ENCODE data around the gene GOLGA3. TPM values are rescaled to one million over a fixed set of nuclear protein-coding genes. Genes with fewer than 3 reads are reported as not detected.
"Not testable (repeated sequence)": the region's sequence is repeated elsewhere in the genome, so short reads cannot be mapped to it uniquely, and the experiment has no call there.

GOLGA3 gene
- total and polyA plus RNA-seq, 3 donors from 2014 or later: 30.4 to 95.2 (median 72.3) TPM

GRCh38 chr12:132797820-132798570, 30.7 kb downstream of the GOLGA3 start:
- TF ChIP-seq POLR2A (IDR thresholded peaks at IDR 0.05): no peak
- no peak for TF ChIP-seq CTCF (IDR thresholded peaks at IDR 0.05)
- no peaks in the 10 kb centered on the region for H3K27me3 ChIP-seq
- H3K4me3 ChIP-seq: no peak overlapping the region
- DNase-seq: no peak
- intact Hi-C loops (cut with DNase I; ENCODE audit: low total_unique reads): no loop called here
- WGBS, 2 donors: 93 to 94% methylated on average over 23 to 24 of the region's 24 CpGs
- H3K27ac ChIP-seq: no peak overlapping the region
- H3K4me1 ChIP-seq: no peaks in the 10 kb centered on the region
- H3K9me3 ChIP-seq: no peaks in the 10 kb centered on the region
- no peaks in the 10 kb centered on the region for H3K36me3 ChIP-seq (ENCODE audit: low read depth, missing control alignments)

- Histone ChIP-seq H3K36me3 (ENCODE audit: low read depth, missing control alignments) (no peaks in the 10 kb centered on the region), H3K27ac (no peak overlapping the region), H3K9me3 (no peaks in the 10 kb centered on the region), H3K4me3 (no peak overlapping the region), H3K27me3 (no peaks in the 10 kb centered on the region), H3K4me1 (no peaks in the 10 kb centered on the region)
- TF ChIP-seq POLR2A (IDR thresholded peaks at IDR 0.05) (no peak), CTCF (IDR thresholded peaks at IDR 0.05) (no peak)
- intact Hi-C loops (cut with DNase I; ENCODE audit: low total_unique reads): no loop called here
- DNase-seq: no peak
- 92 to 94% methylated on average over 14 of the region's 14 CpGs for WGBS, 2 donors
Observed at GRCh38 chr12:132795847-132796246, 32.8 kb downstream of the GOLGA3 start.

- H3K27ac ChIP-seq; intact Hi-C loops (cut with DNase I; ENCODE audit: low total_unique reads); H3K4me3 ChIP-seq; H3K4me1 ChIP-seq; DNase-seq; H3K36me3 ChIP-seq (ENCODE audit: low read depth, missing control alignments); H3K9me3 ChIP-seq; H3K27me3 ChIP-seq: not testable (repeated sequence)
- WGBS, 2 donors: 95 to 100% methylated on average over 1 to 2 of the region's 2 CpGs
Observed at GRCh38 chr12:132791940-132792339, 36.7 kb downstream of the GOLGA3 start.

GRCh38 chr12:132789099-132789471, 39.6 kb downstream of the GOLGA3 start:
- TF ChIP-seq CTCF (IDR thresholded peaks at IDR 0.05): no peak
- TF ChIP-seq POLR2A (IDR thresholded peaks at IDR 0.05): no peak
- intact Hi-C loops (cut with DNase I; ENCODE audit: low total_unique reads): no loop called here
- no peaks in the 10 kb centered on the region for H3K9me3 ChIP-seq
- whole genome bisulfite sequencing, 2 donors: 96 to 97% methylated on average over 21 of the region's 21 CpGs
- H3K4me1 ChIP-seq: no peaks in the 10 kb centered on the region
- H3K27ac ChIP-seq: no peak overlapping the region
- no peak overlapping the region for H3K4me3 ChIP-seq
- H3K36me3 ChIP-seq (ENCODE audit: low read depth, missing control alignments): no peaks in the 10 kb centered on the region
- DNase-seq: no peak
- H3K27me3 ChIP-seq: no peaks in the 10 kb centered on the region

GRCh38 chr12:132788375-132789098, 40.1 kb downstream of the GOLGA3 start:
- no peak for DNase-seq
- H3K9me3 ChIP-seq: no peaks in the 10 kb centered on the region
- intact Hi-C loops (cut with DNase I; ENCODE audit: low total_unique reads): no loop called here
- no peaks in the 10 kb centered on the region for H3K36me3 ChIP-seq (ENCODE audit: low read depth, missing control alignments)
- TF ChIP-seq CTCF (IDR thresholded peaks at IDR 0.05) (no peak), POLR2A (IDR thresholded peaks at IDR 0.05) (no peak)
- H3K4me1 ChIP-seq: no peaks in the 10 kb centered on the region
- no peaks in the 10 kb centered on the region for H3K27me3 ChIP-seq
- H3K4me3 ChIP-seq: no peak overlapping the region
- WGBS, 2 donors: 93 to 95% methylated on average over 20 to 29 of the region's 29 CpGs
- H3K27ac ChIP-seq: no peak overlapping the region
